Measurements from ENCODE around the gene IDI2.
A peak's percentile ranks its signal among the peaks of the same experiment; 100 is the strongest.

IDI2 gene

DNA sequence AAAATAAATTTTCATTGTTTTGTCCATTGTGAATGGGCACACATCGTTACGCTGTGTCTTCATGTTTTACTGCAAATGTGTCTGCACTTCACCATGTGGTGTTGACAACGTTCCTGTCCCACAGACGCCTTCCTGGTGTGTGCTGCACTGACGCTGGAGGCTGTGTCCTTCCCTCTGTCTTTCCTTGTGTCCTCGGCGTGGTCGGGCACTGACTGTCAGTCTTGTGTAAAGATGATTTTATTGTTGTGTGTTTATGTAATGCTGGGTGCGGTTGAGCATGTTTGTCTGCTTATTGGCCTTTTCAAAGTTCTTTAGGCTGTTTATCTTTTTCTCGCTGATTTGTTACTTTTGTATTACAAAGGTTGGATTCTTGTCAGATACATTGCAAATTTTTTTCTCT, 18.1 kb downstream of the IDI2 start:
- no peak for DNase-seq (ENCODE audit: low read depth in 2 of 2)

DNA sequence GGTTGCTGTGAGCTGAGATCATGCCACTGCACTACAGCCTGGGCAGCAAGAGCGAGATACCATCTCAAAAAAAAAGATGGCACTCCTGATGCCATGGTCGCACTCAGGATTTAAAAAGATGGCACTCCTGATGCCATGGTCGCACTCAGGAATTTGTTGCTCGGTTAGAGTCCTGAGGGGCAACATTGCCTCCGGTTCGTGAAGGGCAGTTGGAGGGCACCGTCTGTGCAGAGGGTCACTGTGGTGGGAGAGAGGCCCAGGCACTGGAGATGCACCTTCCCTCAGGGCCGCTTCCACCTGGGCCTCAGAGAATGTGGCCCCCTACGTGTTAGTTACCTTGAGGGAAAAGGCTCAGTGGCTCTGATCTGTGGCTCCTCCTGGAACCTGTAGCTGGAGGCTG, 19.1 kb downstream of the IDI2 start:
- no peak for DNase-seq (ENCODE audit: low read depth in 2 of 2)

DNA sequence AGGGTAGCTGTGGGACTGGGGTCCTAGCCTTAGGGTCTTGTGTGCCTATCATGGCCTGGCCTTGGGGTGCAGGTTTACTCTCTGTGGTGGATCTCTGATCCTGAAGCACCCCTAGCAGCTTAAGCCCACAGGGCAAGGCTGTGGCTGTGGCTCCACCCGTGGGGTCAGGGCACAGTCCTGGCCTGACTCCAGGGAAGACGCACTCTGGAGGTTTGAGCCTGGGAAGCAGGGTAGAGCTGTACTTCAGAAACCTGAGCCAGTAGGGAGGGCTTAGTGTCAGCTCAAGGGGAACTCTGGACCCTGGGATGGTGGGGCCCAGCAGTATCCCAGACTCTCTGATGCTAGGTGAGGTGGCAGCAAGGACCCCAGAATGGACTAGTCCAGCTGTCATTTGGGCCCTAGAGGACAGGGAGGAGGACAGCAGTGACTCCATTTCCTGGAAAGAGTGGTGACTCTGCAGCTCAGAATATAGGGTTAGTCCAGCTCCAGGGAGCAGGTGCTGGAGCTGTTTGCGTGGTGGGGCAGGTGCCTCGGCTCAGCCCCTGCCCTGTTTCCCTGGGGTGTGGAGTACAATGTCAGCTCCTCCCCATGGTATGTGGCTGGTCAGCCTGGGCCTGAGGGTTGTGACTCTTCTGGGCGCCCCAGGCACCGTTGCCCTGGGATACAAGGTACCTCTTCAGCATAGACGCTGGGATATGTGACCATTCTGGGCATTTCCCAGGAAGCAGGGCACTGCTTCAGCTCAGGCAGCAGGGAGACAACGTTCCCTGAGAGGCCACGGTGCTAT, 21.6 kb downstream of the IDI2 start:
- DNase-seq (ENCODE audit: low read depth in 2 of 2) = no peak

DNA sequence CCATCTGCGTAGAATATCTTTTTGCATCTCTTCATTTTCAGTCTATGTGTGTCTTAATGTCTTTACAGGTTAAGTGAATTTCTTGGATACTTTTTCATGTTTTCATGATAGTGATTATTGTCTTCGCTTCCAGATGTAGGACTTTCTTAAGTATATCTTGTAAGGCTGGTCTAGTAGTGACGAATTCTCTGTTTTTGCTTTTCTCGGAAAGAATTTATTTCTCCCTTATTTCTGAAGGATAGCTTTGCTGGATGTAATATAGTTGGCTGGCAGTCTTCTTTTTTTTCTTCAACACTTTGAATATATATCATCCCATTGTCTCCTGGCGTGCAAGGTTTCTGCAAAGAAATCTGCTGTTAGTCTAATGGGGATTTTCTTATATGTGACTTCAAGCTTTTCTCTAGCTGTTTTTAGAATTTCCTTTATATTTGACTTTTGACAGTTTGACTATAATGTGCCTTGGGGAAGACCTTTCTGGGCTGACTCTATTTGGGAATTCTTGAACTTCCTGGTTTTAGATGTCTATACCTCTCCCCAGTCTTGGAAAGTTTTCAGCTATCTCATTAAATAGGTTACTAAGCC, 23.1 kb downstream of the IDI2 start:
- DNase-seq (ENCODE audit: low read depth in 2 of 2) = no peak

DNA sequence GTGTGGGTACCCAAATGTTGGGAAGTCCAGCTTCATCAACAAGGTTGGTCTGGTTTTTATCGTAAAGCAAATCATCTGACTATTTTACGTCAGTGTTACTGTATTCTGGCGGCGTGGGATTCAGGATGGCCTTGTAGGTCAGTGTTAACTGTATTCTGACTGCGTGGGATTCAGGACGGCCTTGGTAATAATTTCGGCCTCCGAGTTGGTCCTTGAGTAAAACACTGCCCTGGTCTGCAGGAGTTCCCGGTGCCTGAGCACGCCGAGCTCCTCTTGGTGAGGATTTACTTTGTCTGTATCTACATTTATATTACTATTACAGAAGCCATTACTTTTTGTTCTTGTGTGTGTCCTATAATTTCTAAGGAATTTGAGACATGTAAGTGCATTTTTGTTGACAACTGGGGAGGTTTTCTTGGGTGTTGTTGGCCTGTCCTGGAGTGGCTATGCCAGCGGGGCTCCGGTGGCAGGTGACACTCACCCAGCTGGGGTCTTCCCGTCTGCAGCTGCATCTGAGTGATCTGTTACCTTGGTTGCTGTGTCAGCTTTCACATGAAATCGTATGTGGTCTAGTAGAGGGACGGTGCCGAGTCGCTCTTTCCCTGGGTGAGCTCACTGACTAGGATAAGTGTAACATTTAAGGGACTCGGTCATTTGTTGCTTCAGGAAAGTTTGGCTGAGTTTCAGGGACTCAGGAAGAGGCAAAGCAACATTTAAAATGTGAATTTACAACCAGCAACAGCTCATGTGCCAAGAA, 28.2 kb downstream of the IDI2 start:
- no peak for DNase-seq (ENCODE audit: low read depth in 2 of 2)

DNA sequence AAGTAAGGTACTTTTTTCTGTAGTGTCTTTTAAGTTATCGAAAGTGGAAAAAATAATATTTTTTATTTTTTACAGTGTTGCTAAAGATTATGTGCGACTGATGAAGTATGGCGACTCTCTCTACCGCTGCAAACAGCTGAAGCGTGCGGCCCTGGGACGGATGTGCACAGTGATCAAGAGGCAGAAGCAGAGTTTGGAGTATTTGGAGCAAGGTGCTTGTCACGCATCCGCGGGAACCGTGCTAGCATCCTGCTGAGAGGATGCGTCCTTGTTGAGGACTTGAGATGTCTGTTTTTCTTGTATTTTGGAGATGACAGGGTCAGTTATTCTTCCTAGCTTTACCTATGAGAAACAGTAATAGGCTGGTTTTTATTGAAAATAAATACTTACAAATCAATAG, 29.6 kb downstream of the IDI2 start:
- no peak for DNase-seq (ENCODE audit: low read depth in 2 of 2)

DNA sequence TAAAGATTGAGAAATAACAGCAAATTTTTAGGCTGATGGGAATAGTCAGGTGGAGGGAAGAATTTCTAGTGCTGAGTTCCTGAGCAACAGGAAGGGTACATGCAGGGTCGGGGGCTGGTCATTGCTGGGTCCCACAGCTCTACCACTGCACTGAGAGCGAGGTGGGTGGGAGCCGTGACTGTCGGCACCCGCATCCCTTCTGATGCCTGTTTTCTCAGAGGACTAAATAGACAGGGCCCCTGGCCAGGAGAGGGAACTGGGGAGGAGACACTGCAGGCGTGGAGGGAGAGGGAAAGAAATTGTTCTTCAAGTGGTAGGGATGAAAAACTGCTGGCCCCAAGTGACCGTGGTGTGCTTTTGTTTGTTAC, 30.1 kb downstream of the IDI2 start:
- DNase-seq (ENCODE audit: low read depth in 2 of 2) = no peak

DNA sequence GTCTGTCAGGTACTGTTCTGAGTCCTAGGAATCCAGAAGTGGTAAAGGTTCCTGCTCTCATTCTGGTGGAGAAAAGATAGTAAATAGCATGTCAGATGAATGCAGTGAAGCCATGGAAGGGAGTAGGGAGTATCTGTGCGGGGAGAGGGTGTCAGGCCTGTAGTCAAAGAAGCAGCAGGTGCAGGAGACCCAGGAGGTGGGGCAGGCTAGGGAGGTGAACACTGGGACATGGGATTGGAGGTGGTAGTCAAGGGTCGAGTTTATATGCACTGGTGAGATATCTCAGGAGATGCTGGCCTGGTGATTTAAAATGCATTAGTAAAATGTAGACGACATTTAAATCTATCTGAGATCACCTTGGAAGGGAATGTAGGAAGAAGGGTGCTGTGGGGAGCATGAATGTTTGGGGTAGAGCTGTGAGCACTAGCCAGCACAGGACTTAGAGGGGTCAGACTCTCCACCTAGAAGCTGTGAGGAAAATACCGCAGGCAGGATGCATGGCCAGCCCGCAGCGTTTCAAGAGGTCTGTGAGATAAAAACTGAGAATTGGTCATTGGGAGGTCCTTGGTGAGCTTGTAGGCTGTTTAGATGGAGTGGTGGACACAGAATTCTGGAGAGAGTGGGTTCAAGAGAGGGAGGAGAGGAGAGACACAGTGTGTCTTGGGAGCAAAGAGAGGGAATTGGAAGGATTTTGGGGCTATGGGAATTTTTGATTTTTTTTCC, 30.7 kb downstream of the IDI2 start:
- DNase-seq (ENCODE audit: low read depth in 2 of 2) = no peak

DNA sequence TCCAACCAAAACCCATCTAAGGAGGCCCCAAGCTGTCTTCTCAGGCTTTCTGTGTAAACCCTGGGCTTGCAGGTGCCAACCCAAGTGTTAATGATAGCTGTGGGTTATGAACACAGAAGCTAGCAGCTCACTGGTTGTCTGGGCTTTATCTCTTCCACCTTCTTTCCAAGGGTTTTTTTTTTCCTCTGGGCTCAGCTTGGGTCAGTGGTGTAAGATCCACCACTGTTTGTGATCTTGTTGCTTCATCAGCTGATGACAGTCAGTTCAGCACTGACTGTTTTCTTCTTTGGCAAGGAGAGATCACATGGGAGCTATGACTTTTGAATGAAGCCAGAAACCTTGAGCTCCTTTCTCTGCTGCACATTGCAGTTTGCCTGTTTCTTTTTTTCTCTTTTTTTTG, 32.8 kb downstream of the IDI2 start:
- DNase-seq (ENCODE audit: low read depth in 2 of 2) = no peak

DNA sequence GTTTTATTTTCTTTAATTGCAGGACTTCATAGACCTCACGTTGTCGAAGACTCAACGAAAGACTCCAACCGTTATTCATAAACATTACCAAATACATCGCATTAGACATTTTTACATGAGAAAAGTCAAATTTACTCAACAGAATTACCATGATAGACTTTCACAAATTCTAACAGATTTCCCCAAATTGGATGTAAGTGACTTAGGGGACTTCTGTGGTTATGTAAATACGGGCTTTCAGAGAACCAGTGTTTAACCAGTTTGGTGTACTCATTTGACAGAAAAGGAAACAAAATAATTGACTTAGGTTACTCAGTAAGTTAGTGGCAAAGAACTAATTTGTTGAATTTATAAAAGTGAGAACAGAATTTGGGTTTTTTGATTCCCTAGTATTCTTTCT, 33.2 kb downstream of the IDI2 start:
- DNase-seq (ENCODE audit: low read depth in 2 of 2) = no peak

DNA sequence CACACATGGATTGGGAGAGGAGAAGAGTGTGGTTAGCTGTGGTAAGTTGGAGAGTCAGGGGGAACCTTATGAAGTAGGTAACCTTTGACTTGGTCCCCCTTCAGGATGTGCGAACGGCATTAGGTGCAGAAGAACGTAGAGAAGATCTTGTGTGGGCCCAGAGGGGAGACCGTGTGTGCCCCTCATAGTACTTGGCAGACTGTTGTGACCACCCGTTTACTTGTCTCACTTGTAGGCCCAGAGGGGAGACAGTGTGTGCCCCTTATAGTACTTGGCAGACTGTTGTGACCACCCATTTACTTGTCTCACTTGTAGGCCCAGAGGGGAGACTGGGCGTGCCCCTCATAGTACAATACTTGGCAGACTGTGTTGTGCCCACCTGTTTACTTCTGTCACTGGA, 34.9 kb downstream of the IDI2 start:
- DNase-seq (ENCODE audit: low read depth in 2 of 2) = no peak

DNA sequence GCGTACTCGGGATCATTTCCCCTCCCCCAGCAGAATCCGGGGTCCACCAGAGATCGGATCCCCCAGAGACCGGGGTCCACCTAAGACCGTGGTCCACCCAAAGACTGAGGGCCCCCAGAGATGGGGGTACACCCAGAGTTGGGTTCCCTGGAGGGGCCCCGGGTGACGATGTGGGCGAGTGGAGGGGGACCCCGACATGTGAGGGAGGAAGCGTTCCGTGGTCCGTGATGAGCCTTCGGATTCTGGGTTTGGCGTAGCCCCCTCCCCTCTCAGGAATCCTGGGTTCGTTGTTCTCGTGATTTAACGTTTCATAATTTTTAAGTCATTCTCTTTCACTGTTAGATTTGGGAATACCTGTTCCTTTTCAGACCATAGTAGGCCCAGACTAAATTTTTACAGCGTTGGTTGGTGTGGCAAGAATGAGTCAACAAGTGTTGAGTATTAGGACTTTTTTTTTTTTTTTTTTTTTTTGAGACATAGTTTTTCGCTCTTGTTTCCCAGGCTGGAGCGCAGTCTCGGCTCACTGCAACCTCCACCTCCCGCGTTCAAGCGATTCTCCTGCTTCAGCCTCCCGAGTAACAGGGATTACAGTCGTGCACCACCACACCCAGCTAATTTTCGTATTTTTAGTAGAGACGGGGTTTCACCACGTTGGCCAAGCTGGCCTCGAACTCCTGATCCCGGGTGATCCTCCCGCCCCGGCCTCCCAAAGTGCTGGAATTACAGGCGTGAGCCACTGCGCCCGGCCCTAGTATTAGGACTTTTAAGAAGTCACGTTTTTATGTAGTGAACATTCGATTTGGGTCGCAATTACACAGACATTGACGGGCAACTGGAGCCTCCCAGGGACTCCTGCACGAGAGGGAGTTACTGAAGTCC, 36.8 kb downstream of the IDI2 start:
- DNase-seq (ENCODE audit: low read depth in 2 of 2) = no peak

DNA sequence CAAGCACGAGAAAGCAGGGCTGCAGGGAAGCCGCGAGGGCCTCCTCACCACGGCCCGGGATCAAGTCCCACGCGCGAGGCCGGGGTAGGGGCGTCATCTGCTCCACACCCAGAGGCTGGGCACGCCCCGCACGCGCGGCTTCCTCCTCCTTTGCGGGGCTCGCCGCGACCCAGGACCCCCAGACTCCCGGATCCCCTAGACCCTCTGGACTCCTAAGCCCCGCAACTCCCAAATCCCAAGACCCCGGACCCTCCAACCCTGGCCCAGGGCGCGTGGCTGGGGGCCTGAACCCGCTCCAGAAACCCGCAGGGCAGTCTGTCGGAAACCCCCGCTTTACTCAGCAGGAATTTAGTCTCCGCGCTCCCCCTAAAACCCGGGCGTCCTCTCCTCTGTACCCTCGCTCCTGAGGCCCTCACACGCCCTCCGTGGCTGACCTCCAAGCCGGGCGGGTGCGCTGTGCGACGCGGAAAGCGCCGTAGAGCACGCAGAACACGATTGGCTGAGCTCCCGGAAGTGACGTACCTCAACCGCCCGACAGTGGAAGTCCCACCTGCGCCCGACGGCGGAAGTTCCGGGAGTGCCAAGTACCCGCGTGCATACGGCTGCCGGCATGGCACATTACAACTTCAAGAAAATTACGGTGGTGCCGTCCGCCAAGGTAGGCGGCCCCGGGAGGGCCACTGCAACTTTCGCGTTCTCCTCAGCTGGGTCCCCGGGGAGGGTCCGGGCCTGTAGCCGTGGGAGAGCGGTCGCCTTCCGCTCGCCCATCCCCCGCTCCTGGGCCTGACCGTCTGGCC, 37.6 kb downstream of the IDI2 start, which contains the start of gene GTPBP4:
GTPBP4 (plus strand) TSS at position 565 of the 797 bp plus-strand sequence; CDS start at position 611, 46 bp downstream.
- DNase-seq (ENCODE audit: low read depth in 2 of 2) = peak; percentile 89 to 92

DNA sequence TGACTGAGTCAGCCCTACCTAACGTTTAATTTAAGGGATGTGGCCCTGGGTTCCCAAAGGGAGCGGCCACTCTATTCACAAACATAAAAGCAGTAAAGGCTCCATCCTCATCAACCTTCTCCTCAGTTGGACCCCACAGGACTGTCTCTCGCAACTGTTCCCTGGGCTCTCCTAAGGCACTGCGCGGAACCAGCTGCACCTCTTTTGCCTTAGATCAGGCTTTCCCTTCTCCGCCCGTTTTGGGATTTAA, 38.1 kb downstream of the IDI2 start:
- DNase-seq (ENCODE audit: low read depth in 2 of 2) = no peak

DNA sequence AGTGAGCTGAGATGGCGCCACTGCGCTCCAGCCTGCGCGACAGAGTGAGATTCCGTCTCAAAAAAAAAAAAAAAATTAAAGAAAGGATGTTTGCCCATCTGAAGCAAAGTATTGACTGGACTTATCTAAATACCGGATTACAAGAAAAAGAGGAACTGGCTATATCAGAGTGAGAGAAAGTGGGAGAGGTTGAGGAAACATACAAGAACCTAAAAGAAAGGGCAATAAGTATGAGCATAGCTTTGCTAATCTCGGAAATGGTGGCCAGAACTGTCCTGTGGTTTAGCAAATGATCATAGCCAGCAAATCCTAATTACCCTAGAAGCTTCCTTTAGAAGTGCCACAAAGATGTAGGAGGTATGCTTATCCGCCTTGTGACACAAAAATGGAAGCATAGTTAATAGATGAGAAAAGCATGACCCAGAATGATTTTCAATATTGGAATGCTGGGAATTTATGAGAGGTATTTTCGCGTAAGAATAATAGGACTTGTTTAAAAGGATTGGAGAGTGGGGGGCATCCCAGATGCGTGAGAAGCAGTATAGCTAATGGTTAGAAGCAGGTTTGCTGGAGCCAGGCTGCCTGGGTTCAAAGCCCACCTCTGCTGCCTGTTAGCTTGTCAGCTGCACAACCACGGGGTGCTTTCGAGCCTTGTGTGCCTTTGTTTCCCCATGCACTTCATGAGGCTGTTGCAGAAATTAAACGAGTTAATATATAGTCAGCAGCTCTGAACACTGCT, 38.6 kb downstream of the IDI2 start:
- no peak for DNase-seq (ENCODE audit: low read depth in 2 of 2)

DNA sequence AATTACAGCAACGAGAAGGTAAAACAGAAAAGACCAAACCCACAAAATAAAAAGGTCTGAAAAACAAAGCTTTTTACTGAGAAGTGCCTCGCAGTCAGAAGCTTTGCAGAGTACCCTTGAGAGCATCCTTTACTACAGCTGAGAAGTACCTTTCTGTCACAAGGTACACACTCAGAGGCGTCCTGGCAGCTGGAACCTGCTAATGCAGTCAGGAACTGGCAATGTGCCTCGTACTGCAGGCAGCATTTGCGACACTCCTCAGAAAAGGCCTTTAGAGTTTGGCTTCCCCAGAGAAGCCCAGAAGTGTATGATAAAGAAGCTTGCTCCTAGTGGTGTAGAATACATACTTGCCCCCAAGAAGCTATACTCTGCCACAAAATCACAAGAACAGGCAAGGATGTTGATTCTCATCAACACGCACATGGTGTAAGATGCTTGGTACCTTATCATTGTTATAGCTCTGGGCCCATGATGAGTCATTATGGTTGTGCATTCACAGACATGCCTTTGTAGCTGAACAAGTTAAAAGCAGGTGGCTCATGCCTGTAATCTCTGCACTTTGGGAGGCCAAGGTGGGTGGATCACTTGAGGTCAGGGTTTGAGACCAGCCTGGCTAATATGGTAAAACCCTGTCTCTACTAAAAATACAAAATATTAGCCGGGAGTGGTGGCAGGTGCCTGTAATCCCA, 39.4 kb downstream of the IDI2 start:
- DNase-seq (ENCODE audit: low read depth in 2 of 2) = no peak

DNA sequence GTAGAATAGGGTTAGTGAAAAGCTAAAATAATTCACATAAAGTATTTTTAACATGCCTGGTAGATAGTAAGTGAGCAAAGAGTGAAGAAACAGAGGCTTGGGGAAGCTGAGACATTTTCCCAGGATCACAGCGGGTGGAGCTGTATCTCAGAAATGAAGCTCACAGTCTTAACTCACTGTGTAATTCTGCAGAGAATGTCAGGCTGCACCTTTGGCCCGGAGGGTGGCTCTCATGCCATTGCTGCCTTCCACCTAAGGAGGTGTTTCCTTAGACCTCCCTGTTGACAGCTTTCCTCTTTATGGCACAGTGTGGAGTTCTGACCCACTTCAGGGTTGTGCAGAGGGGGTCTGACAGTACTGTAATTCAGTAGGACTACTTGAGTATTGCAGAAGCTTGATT, 40.3 kb downstream of the IDI2 start:
- DNase-seq (ENCODE audit: low read depth in 2 of 2) = no peak

DNA sequence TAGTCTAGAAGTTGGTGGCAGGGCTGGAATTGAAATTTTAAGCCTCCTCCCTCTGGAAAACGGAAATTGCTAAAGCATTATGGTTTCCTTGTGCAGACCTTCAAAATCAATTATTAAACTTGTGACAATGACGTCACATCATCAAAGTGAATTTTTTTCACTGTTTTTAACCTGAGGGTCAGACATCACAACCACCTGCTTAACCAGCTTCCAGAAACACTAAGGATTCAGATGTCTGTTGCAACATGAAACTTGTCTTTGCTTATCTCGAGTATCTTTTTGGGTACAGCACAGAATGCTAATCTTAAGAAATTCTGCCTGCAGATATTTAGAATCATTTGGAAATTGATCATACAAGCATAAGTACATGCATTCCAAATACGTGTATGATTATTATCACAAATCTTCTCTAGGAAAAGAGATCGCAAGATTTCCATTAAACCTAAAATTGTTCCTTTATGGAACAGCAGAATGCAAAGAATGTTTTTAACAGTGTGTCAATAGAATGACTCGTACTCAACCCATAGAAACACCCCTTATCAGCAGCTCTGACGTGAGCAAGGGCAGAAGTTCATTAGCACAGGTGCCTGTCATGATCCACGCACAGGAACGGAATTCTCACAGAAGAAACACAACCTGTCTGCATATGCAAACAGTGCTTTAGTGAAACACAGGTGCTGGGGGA, 41.5 kb downstream of the IDI2 start:
- DNase-seq (ENCODE audit: low read depth in 2 of 2) = no peak

DNA sequence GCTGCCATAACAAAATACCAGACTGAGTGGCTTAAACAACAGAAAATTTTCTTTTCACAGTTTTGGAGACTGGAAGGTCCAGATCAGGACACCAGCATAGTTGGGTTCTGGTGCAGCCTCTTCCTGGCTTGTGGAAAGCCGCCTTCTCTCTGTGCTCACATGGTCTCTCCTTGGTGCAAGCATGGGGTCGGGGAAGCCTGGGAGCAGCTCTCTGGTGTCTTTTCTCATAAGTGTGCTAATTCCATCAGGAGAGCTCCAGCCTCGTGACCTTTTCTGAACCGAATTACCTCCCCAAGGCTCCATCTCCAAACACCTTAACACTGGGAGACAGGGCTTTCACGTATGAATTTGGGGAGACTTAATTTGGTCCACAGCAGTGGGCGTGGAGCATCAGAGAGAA, 42.3 kb downstream of the IDI2 start:
- no peak for DNase-seq (ENCODE audit: low read depth in 2 of 2)

Measured in stimulated activated CD8-positive, alpha-beta memory T cell treated with anti-CD3 and anti-CD28 coated beads, Interleukin-7, amount 100 ng/mL, for 1 hour (primary cell).